HepG2 (cell line): ENCODE data around the gene ZNF547. TPM values are rescaled to one million over a fixed set of nuclear protein-coding genes. Genes with fewer than 3 reads are reported as not detected.

Experiments
- ATAD3A ChIP-seq: sonication (generic); formaldehyde crosslinking; IDR thresholded peaks from 2 replicates; pipeline ENCODE4 v1.4.0; 2020; ENCODE audit warnings: missing genetic modification reagents
- CHCHD3 ChIP-seq: sonication (generic); formaldehyde crosslinking; IDR thresholded peaks from 2 replicates; pipeline ENCODE4 v1.8.0; 2022; ENCODE audit warnings: mild to moderate bottlenecking, missing genetic modification reagents, moderate library complexity
- ELF4 ChIP-seq: sonication (generic); formaldehyde crosslinking; IDR thresholded peaks from 2 replicates; pipeline ENCODE4 v1.5.0; 2020; ENCODE audit warnings: missing genetic modification reagents, mild to moderate bottlenecking, moderate library complexity, borderline replicate concordance
- HES4 ChIP-seq: sonication (generic); formaldehyde crosslinking; IDR thresholded peaks from 2 replicates; pipeline ENCODE4 v1.9.0; 2021; ENCODE audit warnings: mild to moderate bottlenecking, missing genetic modification reagents, borderline replicate concordance
- HOXA3 ChIP-seq: sonication (generic); formaldehyde crosslinking; IDR thresholded peaks from 2 replicates; pipeline ENCODE4 v1.5.0; 2020; ENCODE audit warnings: missing genetic modification reagents
- KAT8 ChIP-seq: IDR thresholded peaks from 2 replicates; pipeline ENCODE4 v1.6.1; 2016; ENCODE audit warnings: missing genetic modification reagents, missing compliant biosample characterization
- KLF6 ChIP-seq: IDR thresholded peaks from 2 replicates; pipeline ENCODE4 v1.8.0; 2016; ENCODE audit warnings: missing biosample characterization, missing genetic modification reagents
- KLF9 ChIP-seq: IDR thresholded peaks from 2 replicates; pipeline ENCODE4 v1.6.1; 2016; ENCODE audit warnings: low read depth
- KMT2A ChIP-seq: sonication (generic); formaldehyde crosslinking; IDR thresholded peaks from 2 replicates; pipeline ENCODE4 v1.4.0; 2020; ENCODE audit warnings: missing genetic modification reagents
- SRSF4 ChIP-seq: fragments of 200-400 bp; formaldehyde crosslinking; IDR thresholded peaks from one replicate; pipeline ENCODE4 v1.6.1; 2018; ENCODE audit warnings: mild to moderate bottlenecking, low read depth, low read length, moderate library complexity; ENCODE audit not compliant: poor library complexity, severe bottlenecking
- polyA plus RNA-seq, 8 experiments: library from polyadenylated mRNA; depleted of rRNA in 3 of 8; stranded (reverse) in 7 of 8; unstranded in 1 of 8; fragments of >200 nt; fragmentation: Illumina TruSeq in 4 of 8; extraction: Trizol in 4 of 8; gene quantifications; 2 replicates each; pipeline versions ENCODE4 v1.2.1 to v1.2.3, GENCODE V29; 2011 to 2016; ENCODE audit warnings: low read depth in 4 of 8, missing spikeins in 1 of 8, mixed read lengths in 1 of 8; ENCODE audit not compliant: insufficient read depth in 1 of 8
- total RNA-seq, 5 experiments: library from RNA; depleted of rRNA; stranded (reverse); fragments of >200 nt; fragmentation: Illumina TruSeq; extraction: Trizol; gene quantifications; 2 replicates each; pipeline ENCODE4 v1.2.3, GENCODE V29; 2016; ENCODE audit warnings: low read depth in 1 of 5
- TF ChIP-seq, protein P1 (sequence below): sonication (generic); formaldehyde crosslinking; IDR thresholded peaks from 2 replicates; pipeline ENCODE4 v1.5.1; 2020; ENCODE audit warnings: missing genetic modification reagents, mild to moderate bottlenecking, borderline replicate concordance
- TF ChIP-seq, protein P2 (sequence below): sonication (generic); formaldehyde crosslinking; IDR thresholded peaks from 2 replicates; pipeline ENCODE4 v1.4.0; 2020; ENCODE audit warnings: missing genetic modification reagents
- TF ChIP-seq, protein P3 (sequence below): sonication (generic); formaldehyde crosslinking; IDR thresholded peaks from 2 replicates; pipeline ENCODE4 v1.4.0; 2020; ENCODE audit warnings: missing genetic modification reagents
- TF ChIP-seq, protein P4 (sequence below): conservative IDR thresholded peaks from 2 replicates; pipeline ENCODE4 v1.6.1; 2018; ENCODE audit warnings: missing genetic modification reagents
- TF ChIP-seq, protein P5 (sequence below): sonication (generic); formaldehyde crosslinking; IDR thresholded peaks from 2 replicates; pipeline ENCODE4 v1.4.0; 2020; ENCODE audit warnings: mild to moderate bottlenecking, missing genetic modification reagents

ZNF547 gene
- total and polyA plus RNA-seq, 2 of the 13 experiments (the other 11 are each of a cell fraction or from before 2014, with no cell fraction given), result 2.0 to 2.6 TPM

DNA sequence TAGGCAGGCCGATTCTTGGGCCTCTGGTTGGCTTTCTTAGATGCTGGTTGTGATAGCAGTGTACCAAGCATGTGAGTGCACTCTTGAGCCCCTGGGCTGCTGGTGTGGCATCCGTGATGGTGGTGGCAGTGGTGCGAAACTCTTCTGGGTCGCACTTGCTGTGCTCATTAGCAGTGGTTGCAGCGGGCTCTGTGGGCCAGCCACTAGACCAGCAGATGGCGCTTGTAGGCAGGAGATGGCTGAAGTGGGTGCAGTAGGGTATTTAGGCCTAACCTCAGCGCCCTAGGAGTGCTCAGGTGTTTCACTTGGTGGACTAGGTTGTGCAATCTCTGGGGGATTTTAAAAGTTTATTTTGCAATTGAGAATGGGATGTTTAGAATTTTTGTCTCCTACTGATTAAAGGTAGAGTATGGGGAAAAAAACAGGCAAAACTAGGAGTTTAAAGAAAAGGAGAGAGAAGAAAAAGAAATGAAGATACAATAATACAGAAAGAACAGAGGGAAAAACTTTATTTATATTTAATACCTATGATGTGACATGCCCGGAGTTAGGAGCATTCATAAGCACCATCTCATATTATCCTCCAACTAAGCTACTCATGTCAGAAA lies 43.3 kb downstream of the ZNF547 start (continued):
- TF ChIP-seq KLF9 (no peak), KMT2A (CRISPR knock-in tag) (peak; percentile 39; the same call in 1 of the 2 replicates), CHCHD3 (no peak), HOXA3 (CRISPR knock-in tag) (peak; percentile 71), KAT8 (CRISPR knock-in tag) (peak; percentile 52; the same call in 1 of the 2 replicates), HES4 (CRISPR knock-in tag) (no peak), ATAD3A (CRISPR knock-in tag) (no peak), ELF4 (CRISPR knock-in tag) (no peak), SRSF4 (no peak), KLF6 (no peak)
- TF ChIP-seq, protein P1, sequence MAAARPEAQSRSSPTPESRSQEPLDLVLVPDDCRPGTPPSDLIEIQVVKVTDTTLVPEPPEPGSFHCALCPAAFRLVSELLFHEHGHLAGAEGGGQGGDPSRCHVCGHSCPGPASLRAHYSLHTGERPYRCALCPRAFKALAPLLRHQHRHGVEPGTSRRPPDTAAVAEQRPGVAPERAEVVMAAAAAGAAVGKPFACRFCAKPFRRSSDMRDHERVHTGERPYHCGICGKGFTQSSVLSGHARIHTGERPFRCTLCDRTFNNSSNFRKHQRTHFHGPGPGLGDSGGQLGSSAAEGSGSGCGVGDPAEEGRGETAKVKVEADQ (CRISPR knock-in tag), result no peak
- TF ChIP-seq, protein P2, sequence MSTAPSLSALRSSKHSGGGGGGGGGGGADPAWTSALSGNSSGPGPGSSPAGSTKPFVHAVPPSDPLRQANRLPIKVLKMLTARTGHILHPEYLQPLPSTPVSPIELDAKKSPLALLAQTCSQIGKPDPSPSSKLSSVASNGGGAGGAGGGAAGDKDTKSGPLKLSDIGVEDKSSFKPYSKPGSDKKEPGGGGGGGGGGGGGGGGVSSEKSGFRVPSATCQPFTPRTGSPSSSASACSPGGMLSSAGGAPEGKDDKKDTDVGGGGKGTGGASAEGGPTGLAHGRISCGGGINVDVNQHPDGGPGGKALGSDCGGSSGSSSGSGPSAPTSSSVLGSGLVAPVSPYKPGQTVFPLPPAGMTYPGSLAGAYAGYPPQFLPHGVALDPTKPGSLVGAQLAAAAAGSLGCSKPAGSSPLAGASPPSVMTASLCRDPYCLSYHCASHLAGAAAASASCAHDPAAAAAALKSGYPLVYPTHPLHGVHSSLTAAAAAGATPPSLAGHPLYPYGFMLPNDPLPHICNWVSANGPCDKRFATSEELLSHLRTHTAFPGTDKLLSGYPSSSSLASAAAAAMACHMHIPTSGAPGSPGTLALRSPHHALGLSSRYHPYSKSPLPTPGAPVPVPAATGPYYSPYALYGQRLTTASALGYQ (CRISPR knock-in tag), result no peak
- TF ChIP-seq, protein P3, sequence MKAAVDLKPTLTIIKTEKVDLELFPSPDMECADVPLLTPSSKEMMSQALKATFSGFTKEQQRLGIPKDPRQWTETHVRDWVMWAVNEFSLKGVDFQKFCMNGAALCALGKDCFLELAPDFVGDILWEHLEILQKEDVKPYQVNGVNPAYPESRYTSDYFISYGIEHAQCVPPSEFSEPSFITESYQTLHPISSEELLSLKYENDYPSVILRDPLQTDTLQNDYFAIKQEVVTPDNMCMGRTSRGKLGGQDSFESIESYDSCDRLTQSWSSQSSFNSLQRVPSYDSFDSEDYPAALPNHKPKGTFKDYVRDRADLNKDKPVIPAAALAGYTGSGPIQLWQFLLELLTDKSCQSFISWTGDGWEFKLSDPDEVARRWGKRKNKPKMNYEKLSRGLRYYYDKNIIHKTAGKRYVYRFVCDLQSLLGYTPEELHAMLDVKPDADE (CRISPR knock-in tag), result no peak
- TF ChIP-seq, protein P4, sequence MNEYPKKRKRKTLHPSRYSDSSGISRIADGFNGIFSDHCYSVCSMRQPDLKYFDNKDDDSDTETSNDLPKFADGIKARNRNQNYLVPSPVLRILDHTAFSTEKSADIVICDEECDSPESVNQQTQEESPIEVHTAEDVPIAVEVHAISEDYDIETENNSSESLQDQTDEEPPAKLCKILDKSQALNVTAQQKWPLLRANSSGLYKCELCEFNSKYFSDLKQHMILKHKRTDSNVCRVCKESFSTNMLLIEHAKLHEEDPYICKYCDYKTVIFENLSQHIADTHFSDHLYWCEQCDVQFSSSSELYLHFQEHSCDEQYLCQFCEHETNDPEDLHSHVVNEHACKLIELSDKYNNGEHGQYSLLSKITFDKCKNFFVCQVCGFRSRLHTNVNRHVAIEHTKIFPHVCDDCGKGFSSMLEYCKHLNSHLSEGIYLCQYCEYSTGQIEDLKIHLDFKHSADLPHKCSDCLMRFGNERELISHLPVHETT (CRISPR knock-in tag), result no peak
- TF ChIP-seq, protein P5, sequence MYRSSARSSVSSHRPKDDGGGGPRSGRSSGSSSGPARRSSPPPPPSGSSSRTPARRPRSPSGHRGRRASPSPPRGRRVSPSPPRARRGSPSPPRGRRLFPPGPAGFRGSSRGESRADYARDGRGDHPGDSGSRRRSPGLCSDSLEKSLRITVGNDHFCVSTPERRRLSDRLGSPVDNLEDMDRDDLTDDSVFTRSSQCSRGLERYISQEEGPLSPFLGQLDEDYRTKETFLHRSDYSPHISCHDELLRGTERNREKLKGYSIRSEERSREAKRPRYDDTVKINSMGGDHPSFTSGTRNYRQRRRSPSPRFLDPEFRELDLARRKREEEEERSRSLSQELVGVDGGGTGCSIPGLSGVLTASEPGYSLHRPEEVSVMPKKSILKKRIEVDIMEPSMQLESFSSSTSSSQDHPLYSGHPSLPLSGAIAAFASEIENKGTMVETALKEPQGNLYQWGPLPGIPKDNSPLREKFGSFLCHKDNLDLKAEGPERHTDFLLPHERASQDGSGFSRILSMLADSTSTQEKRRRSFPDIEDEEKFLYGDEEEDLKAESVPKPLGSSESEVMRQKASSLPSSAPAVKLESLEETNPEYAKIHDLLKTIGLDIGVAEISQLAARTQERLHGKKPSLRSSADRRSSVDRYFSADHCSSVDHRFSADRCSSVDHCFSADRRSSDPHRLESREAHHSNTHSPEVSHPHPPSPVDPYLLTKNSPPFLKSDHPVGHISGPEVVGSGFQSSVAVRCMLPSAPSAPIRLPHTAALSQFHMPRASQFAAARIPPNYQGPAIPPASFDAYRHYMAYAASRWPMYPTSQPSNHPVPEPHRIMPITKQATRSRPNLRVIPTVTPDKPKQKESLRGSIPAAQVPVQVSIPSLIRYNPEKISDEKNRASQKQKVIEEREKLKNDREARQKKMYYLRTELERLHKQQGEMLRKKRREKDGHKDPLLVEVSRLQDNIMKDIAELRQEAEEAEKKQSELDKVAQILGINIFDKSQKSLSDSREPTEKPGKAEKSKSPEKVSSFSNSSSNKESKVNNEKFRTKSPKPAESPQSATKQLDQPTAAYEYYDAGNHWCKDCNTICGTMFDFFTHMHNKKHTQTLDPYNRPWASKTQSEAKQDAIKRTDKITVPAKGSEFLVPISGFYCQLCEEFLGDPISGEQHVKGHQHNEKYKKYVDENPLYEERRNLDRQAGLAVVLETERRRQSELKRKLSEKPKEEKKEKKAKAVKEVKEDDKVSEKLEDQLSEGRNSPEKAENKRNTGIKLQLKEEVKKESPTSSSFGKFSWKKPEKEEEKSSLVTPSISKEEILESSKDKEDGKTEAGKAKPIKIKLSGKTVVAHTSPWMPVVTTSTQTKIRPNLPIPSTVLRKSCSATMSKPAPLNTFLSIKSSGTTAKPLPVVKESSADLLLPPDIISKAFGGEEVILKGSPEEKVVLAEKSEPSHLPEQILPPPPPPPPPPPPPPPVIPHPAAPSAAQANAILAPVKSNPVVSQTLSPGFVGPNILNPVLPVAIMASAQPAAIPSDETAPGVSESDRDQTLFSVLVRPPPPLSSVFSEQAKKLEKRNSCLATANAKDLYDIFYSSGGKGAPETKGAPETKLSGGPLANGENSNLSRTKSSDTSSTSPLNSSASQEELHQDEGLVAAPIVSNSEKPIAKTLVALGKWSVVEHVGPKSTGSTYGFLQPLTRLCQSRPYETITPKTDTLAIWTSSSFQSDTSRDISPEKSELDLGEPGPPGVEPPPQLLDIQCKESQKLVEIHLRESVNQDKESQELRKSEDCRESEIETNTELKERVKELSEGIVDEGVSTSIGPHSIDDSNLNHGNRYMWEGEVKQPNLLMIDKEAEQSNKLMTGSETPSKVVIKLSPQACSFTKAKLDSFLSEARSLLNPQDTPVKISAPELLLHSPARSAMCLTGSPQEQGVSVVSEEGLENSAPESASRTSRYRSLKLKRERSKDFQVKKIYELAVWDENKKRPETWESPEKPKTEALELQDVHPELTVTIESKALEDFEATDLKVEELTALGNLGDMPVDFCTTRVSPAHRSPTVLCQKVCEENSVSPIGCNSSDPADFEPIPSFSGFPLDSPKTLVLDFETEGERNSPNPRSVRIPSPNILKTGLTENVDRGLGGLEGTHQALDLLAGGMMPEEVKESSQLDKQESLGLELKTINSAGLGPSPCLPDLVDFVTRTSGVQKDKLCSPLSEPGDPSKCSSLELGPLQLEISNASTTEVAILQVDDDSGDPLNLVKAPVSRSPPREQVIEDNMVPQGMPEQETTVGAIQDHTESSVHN (CRISPR knock-in tag), result no peak
